ENCODE measurements around the gene SLC2A2. TPM values are rescaled to one million over a fixed set of nuclear protein-coding genes. Genes with fewer than 3 reads are reported as not detected.

The SLC2A2 gene
- total RNA-seq, 2 donors from 2014 or later = not detected

DNA sequence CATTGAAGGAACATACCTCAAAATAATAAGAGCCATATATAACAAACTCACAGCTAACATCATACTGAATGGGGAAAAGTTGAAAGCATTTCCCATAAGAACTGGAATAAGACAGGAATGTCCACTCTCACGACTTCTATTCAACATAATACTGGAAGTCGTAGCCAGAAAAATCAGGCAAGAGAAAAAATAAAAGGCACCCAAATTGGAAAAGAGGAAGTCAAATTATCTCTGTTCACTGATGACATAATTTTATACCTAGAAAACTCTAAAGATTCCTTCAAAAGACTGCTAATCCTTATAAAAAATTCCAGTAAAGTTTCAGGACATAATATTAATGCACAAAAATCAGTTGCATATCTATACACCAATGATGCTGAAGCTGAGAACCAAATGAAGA is 34.9 kb downstream of the SLC2A2 start:
- TF ChIP-seq, protein P1, sequence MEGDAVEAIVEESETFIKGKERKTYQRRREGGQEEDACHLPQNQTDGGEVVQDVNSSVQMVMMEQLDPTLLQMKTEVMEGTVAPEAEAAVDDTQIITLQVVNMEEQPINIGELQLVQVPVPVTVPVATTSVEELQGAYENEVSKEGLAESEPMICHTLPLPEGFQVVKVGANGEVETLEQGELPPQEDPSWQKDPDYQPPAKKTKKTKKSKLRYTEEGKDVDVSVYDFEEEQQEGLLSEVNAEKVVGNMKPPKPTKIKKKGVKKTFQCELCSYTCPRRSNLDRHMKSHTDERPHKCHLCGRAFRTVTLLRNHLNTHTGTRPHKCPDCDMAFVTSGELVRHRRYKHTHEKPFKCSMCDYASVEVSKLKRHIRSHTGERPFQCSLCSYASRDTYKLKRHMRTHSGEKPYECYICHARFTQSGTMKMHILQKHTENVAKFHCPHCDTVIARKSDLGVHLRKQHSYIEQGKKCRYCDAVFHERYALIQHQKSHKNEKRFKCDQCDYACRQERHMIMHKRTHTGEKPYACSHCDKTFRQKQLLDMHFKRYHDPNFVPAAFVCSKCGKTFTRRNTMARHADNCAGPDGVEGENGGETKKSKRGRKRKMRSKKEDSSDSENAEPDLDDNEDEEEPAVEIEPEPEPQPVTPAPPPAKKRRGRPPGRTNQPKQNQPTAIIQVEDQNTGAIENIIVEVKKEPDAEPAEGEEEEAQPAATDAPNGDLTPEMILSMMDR (IDR thresholded peaks at IDR 0.05) = no peak
- no peak for DNase-seq (ENCODE audit: low spot score)
- Histone ChIP-seq H3K27ac (no peak overlapping the region), H3K4me3 (no peak overlapping the region), H3K4me1 (no peaks in the 10 kb centered on the region), H3K36me3 (no peaks in the 10 kb centered on the region), H3K27me3 (no peaks in the 10 kb centered on the region), H3K9me3 (no peaks in the 10 kb centered on the region)

GRCh38 chr3:170989100-170989648 is 37.3 kb downstream of the SLC2A2 start:
- TF ChIP-seq, protein P1 (IDR thresholded peaks at IDR 0.05) = no peak
- no peaks in the 10 kb centered on the region for H3K36me3 ChIP-seq
- DNase-seq (ENCODE audit: low spot score) = no peak

GRCh38 chr3:170988378-170988777 is 38.1 kb downstream of the SLC2A2 start:
- H3K36me3 ChIP-seq = no peaks in the 10 kb centered on the region
- peaks cover 0 to 6% of the 10 kb centered on the region in 2 donors for H3K9me3 ChIP-seq
- no peak for DNase-seq (ENCODE audit: low spot score)
- H3K27me3 ChIP-seq = no peaks in the 10 kb centered on the region
- H3K4me1 ChIP-seq = no peaks in the 10 kb centered on the region
- H3K27ac ChIP-seq = no peak overlapping the region
- TF ChIP-seq, protein P1 (IDR thresholded peaks at IDR 0.05) = no peak
- H3K4me3 ChIP-seq = no peak overlapping the region

More at GRCh38 chr3:170989100-170989648, 37.3 kb downstream of the SLC2A2 start:
- peaks cover 0 to 4% of the 10 kb centered on the region in 2 donors for H3K9me3 ChIP-seq
- no peak overlapping the region for H3K27ac ChIP-seq
- H3K4me3 ChIP-seq = no peak overlapping the region
- H3K4me1 ChIP-seq = no peaks in the 10 kb centered on the region
- no peaks in the 10 kb centered on the region for H3K27me3 ChIP-seq

DNA sequence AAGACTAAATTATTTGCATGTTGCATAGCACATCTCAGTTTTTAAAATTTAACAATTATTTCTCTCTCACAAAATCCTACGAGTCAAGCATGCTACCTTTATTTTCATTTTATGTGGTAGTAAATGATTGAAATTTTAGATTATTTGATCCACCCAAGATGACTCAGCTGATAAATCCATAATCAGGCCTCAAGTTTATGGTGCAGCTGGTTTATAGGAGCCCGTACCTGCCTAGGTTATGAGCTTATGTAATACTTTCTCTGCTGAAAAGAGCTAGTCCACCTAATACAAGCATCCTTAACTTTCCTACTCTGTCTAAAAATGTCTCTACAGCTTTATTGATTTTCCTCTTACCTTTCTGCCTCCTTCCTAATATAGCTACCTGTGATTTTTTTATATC is 41.2 kb downstream of the SLC2A2 start:
- Histone ChIP-seq H3K27me3 (no peaks in the 10 kb centered on the region), H3K9me3 (peaks cover 0 to 6% of the 10 kb centered on the region in 2 donors), H3K36me3 (no peaks in the 10 kb centered on the region), H3K4me3 (no peak overlapping the region), H3K4me1 (no peaks in the 10 kb centered on the region), H3K27ac (no peak overlapping the region)
- TF ChIP-seq, protein P1 (IDR thresholded peaks at IDR 0.05) = no peak
- no peak for DNase-seq (ENCODE audit: low spot score)

GRCh38 chr3:170982733-170983132 is 43.8 kb downstream of the SLC2A2 start:
- H3K9me3 ChIP-seq = peaks cover 0 to 6% of the 10 kb centered on the region in 2 donors
- no peaks in the 10 kb centered on the region for H3K4me1 ChIP-seq
- H3K36me3 ChIP-seq = no peaks in the 10 kb centered on the region
- TF ChIP-seq, protein P1 (IDR thresholded peaks at IDR 0.05) = no peak
- H3K27ac ChIP-seq = no peak overlapping the region
- no peak for DNase-seq (ENCODE audit: low spot score)
- no peaks in the 10 kb centered on the region for H3K27me3 ChIP-seq
- H3K4me3 ChIP-seq = no peak overlapping the region

GRCh38 chr3:170980399-170980798 is 46.1 kb downstream of the SLC2A2 start:
- Histone ChIP-seq H3K9me3 (peaks cover 0 to 6% of the 10 kb centered on the region in 2 donors), H3K4me1 (no peaks in the 10 kb centered on the region), H3K27ac (no peak overlapping the region), H3K27me3 (no peaks in the 10 kb centered on the region), H3K4me3 (no peak overlapping the region), H3K36me3 (no peaks in the 10 kb centered on the region)
- no peak for DNase-seq (ENCODE audit: low spot score)
- TF ChIP-seq, protein P1 (IDR thresholded peaks at IDR 0.05) = no peak

All from right atrium auricular region (tissue), 2 donors.